Liver (tissue), 9 donors: ENCODE results near the gene ZNF20. TPM values are rescaled to one million over a fixed set of nuclear protein-coding genes. Genes with fewer than 3 reads are reported as not detected.
A peak's percentile ranks its signal among the peaks of the same experiment; 100 is the strongest.

Experiments used
- DNase-seq: peaks from one replicate; pipeline ENCODE4 v3.0.0-alpha.2; 2017; ENCODE audit warnings: low spot score
- H3K27ac ChIP-seq, 2 donors: one replicate each; pipeline ENCODE4 v1.7.0; 2013; ENCODE audit warnings: inconsistent platforms in 2 of 2, low read length in 2 of 2, control low read depth in 1 of 2, low read depth in 1 of 2, mild to moderate bottlenecking in 1 of 2
- H3K27me3 ChIP-seq, 4 donors: one replicate each; pipeline versions ENCODE4 v1.6.1 to v1.7.0; 2013; ENCODE audit warnings: low read length in 3 of 4, inconsistent platforms in 1 of 4, mild to moderate bottlenecking in 1 of 4, moderate library complexity in 1 of 4; ENCODE audit not compliant: control insufficient read depth in 4 of 4, insufficient read depth in 4 of 4
- H3K36me3 ChIP-seq, 4 donors: one replicate each; pipeline versions ENCODE4 v1.6.1 to v1.7.0; 2013; ENCODE audit warnings: low read length in 3 of 4, mild to moderate bottlenecking in 3 of 4, low read depth in 1 of 4, moderate library complexity in 1 of 4; ENCODE audit not compliant: control insufficient read depth in 4 of 4, insufficient read depth in 3 of 4
- H3K4me1 ChIP-seq, 4 donors: one replicate each; pipeline versions ENCODE4 v1.6.1 to v1.7.0; 2013; ENCODE audit warnings: low read length in 3 of 4, mild to moderate bottlenecking in 3 of 4, moderate library complexity in 1 of 4; ENCODE audit not compliant: control insufficient read depth in 4 of 4, insufficient read depth in 4 of 4
- H3K4me3 ChIP-seq, 3 donors: one replicate each; pipeline versions ENCODE4 v1.6.1 to v1.7.0; 2013; ENCODE audit warnings: low read length in 3 of 3, control low read depth in 1 of 3, low read depth in 1 of 3, mild to moderate bottlenecking in 1 of 3
- H3K9ac ChIP-seq, 2 donors: one replicate each; pipeline ENCODE4 v1.7.0; 2013; ENCODE audit warnings: low read length in 2 of 2, mild to moderate bottlenecking in 2 of 2, moderate library complexity in 2 of 2, control low read depth in 1 of 2, low read depth in 1 of 2
- H3K9me3 ChIP-seq, 4 donors: one replicate each; pipeline versions ENCODE4 v1.6.1 to v1.7.0; 2013; ENCODE audit warnings: low read length in 3 of 4; ENCODE audit not compliant: control insufficient read depth in 4 of 4
- EGR1 ChIP-seq, 2 donors: IDR thresholded peaks; 2 replicates each; pipeline ENCODE4 v1.6.1; 2016 to 2018; ENCODE audit warnings: antibody characterized with exemption in 2 of 2, low read depth in 2 of 2
- FOXA2 ChIP-seq: IDR thresholded peaks from 2 replicates; pipeline ENCODE4 v1.6.1; 2016; ENCODE audit warnings: antibody characterized with exemption
- GABPA ChIP-seq, 2 donors: IDR thresholded peaks in 1 of 2; conservative IDR thresholded peaks in 1 of 2; 2 replicates each; pipeline ENCODE4 v1.6.1; 2016; ENCODE audit warnings: antibody characterized with exemption in 2 of 2, mild to moderate bottlenecking in 1 of 2, moderate library complexity in 1 of 2
- HNF4A ChIP-seq, 2 donors: conservative IDR thresholded peaks; 2 replicates each; pipeline ENCODE4 v1.6.1; 2016; ENCODE audit warnings: antibody characterized with exemption in 2 of 2, mild to moderate bottlenecking in 2 of 2
- NR2F2 ChIP-seq: IDR thresholded peaks from 2 replicates; pipeline ENCODE4 v1.6.1; 2016; ENCODE audit warnings: antibody characterized with exemption
- RAD21 ChIP-seq, 2 donors: IDR thresholded peaks; 2 replicates each; pipeline ENCODE4 v1.6.1; 2016; ENCODE audit warnings: antibody characterized with exemption in 2 of 2, mild to moderate bottlenecking in 2 of 2
- RXRA ChIP-seq, 2 donors: IDR thresholded peaks; 2 replicates each; pipeline ENCODE4 v1.6.1; 2017 to 2018; ENCODE audit warnings: antibody characterized with exemption in 2 of 2, mild to moderate bottlenecking in 1 of 2
- SP1 ChIP-seq: IDR thresholded peaks from 2 replicates; pipeline ENCODE4 v1.6.1; 2018; ENCODE audit warnings: antibody characterized with exemption, mild to moderate bottlenecking
- TAF1 ChIP-seq: conservative IDR thresholded peaks from 2 replicates; pipeline ENCODE4 v1.6.1; 2016; ENCODE audit warnings: antibody characterized with exemption, mild to moderate bottlenecking
- WGBS: extraction: QIAGEN DNeasy Blood & Tissue Kit; methylation state at CpG from one replicate; pipeline ENCODE4 v1.1.7; 2013; 5-methylcytosine and 5-hydroxymethylcytosine counted together
- polyA plus RNA-seq, 2 donors: library from polyadenylated mRNA; stranded (reverse) in 1 of 2; unstranded in 1 of 2; fragments of 200-250 nt in 1 of 2; fragments of >200 nt in 1 of 2; fragmentation: Nextera tagmentation in 1 of 2; extraction: Ambion mirVana in 1 of 2; gene quantifications; one replicate each; pipeline versions ENCODE4 v1.2.1 to v1.2.3, GENCODE V29; 2013 to 2015
- total RNA-seq, 2 donors: library from RNA; depleted of rRNA; stranded (reverse); fragments of >200 nt; gene quantifications; one replicate each; pipeline ENCODE4 v1.2.3, GENCODE V29; 2014
- TF ChIP-seq, protein P1 (sequence below): IDR thresholded peaks from 2 replicates; pipeline ENCODE4 v1.6.1; 2016; ENCODE audit warnings: antibody characterized with exemption
- TF ChIP-seq, protein P2 (sequence below): fragments of 150-350 bp; IDR thresholded peaks from 2 replicates; pipeline ENCODE4 v1.5.1; 2017; ENCODE audit warnings: improper control_type of control experiment, low read depth, low read length; ENCODE audit not compliant: missing input control
- donor health status: healthy.
- donor health status: healthy.
- donor health status: healthy.
- donor health status: healthy.
- donor health status: healthy.

ZNF20 gene
- total and polyA plus RNA-seq, 4 donors, result 0.13 to 1.8 (median 1.1) TPM

DNA sequence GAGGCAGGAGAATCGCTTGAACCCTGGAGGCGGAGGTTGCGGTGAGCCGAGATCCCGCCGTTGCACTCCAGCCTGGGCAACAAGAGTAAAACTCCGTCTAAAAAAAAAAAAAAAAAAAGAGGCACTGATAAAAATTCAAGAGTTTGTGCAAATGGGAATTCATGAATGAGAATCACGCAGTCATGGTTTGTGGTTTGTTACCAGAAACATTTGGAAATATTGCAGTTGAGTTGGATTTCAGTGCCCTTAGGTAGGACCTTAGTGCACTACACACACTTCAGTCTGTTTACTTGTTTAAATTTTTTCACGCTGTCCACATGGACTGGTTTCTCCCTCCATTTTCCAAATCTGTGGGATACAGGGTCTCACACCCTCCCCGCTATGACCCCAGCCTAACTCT, 47.2 kb downstream of the ZNF20 start:
- H3K36me3 ChIP-seq, result peaks cover 0 to 5% (median 0%) of the 10 kb centered on the region in 4 donors
- H3K27me3 ChIP-seq, result no peaks in the 10 kb centered on the region
- no peak for TF ChIP-seq NR2F2
- TF ChIP-seq TAF1, result no peak
- TF ChIP-seq, protein P1, sequence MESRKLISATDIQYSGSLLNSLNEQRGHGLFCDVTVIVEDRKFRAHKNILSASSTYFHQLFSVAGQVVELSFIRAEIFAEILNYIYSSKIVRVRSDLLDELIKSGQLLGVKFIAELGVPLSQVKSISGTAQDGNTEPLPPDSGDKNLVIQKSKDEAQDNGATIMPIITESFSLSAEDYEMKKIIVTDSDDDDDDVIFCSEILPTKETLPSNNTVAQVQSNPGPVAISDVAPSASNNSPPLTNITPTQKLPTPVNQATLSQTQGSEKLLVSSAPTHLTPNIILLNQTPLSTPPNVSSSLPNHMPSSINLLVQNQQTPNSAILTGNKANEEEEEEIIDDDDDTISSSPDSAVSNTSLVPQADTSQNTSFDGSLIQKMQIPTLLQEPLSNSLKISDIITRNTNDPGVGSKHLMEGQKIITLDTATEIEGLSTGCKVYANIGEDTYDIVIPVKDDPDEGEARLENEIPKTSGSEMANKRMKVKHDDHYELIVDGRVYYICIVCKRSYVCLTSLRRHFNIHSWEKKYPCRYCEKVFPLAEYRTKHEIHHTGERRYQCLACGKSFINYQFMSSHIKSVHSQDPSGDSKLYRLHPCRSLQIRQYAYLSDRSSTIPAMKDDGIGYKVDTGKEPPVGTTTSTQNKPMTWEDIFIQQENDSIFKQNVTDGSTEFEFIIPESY, result no peak
- no peak for TF ChIP-seq RAD21 (IDR thresholded peaks at IDR 0.05)
- 34% methylated on average over 10 of the region's 10 CpGs for WGBS
- H3K4me1 ChIP-seq, result no peaks in the 10 kb centered on the region
- no peak overlapping the region for H3K9ac ChIP-seq
- H3K4me3 ChIP-seq, result peak overlapping the region in 1 of 3 donors; percentile 61
- no peak overlapping the region for H3K27ac ChIP-seq
- no peak for DNase-seq
- H3K9me3 ChIP-seq, result peaks cover 2 to 11% (median 5%) of the 10 kb centered on the region in 4 donors

DNA sequence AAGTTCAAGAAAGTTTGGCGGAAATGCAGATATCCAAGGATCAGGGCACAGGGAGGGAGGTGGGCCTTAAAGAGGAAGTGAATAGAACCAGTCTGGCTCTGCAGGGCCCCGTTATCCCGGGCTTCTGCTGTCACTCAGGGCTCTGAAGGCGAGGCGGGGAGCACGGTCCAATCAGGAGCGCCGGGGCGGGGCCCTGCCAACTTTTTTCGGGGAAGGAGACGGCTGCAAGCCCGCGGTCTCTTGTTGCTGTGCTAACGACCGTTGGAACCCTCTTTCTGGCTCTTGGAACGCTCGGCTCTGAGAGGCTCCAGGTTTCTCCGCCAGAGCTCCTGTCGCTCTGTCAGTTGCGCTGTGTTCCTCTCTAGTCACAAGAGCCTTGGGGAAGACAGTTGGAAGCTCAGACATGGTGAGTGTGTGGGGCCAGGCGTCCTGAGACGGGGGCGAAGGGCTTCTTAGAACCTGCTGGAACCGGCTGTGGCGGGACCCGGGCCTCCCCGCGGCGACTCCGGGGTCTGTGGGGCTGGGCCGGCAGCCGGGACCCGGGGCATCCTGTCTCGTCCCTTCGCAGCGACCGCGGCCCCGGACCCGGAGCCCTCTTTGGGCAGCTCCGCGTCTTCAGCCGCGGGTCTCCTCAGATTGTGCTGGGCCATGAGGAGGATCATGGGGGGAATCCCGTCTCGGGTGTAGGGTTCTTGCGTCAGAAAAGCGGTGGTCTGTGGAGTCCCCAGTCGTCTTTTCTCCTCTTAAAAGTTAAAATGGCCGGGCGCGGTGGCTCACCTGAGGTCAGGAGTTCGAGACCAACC, 47.9 kb downstream of the ZNF20 start:
- peak; percentile 89 for DNase-seq
- Histone ChIP-seq H3K27me3 (no peaks in the 10 kb centered on the region), H3K4me3 (peak overlapping the region; percentile 56 to 75 (median 61)), H3K27ac (peak overlapping the region; percentile 25 to 65), H3K9me3 (peaks cover 6 to 13% (median 8%) of the 10 kb centered on the region in 4 donors), H3K9ac (no peak overlapping the region), H3K36me3 (peaks cover 0 to 5% (median 0%) of the 10 kb centered on the region in 4 donors), H3K4me1 (no peaks in the 10 kb centered on the region)
- TF ChIP-seq EGR1 (IDR thresholded peaks at IDR 0.05; ENCODE audit: low read depth in 2 of 2) (no peak), FOXA2 (no peak), RXRA (IDR thresholded peaks at IDR 0.05) (no peak), SP1 (no peak)
- TF ChIP-seq, protein P1, result no peak
- WGBS, result 6% methylated on average over 53 of the region's 53 CpGs

DNA sequence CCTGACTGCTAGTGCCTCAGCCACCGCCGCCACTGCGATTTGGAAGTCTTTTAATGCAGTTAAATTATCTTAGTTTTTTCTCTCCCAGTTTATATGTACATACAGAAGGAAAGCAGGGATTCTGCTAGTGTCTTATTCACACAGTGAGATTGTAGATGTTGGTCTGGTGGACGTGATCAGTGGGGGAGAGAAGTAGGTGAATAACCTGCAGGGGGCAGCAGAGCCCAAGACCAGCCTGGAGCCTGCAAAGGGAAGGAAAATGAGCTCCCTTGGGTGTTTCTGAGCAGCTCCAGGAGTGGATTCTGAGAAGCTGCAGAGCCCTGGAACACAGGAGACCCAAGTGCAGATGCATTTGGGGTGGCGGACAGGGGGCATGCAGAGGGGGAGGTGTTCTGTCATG, 49.3 kb downstream of the ZNF20 start:
- DNase-seq, result peak; percentile 80
- peaks cover 0 to 5% (median 0%) of the 10 kb centered on the region in 4 donors for H3K36me3 ChIP-seq
- 56% methylated on average over 5 of the region's 5 CpGs for WGBS

More for the DNA sequence above, 49.3 kb downstream of the ZNF20 start:
- H3K4me1 ChIP-seq, result no peaks in the 10 kb centered on the region
- no peak overlapping the region for H3K27ac ChIP-seq
- TF ChIP-seq EGR1 (IDR thresholded peaks at IDR 0.05; ENCODE audit: low read depth in 2 of 2), result no peak
- TF ChIP-seq, protein P1, result no peak
- peak; percentile 54 to 65 for TF ChIP-seq RAD21 (IDR thresholded peaks at IDR 0.05)
- TF ChIP-seq, protein P2, sequence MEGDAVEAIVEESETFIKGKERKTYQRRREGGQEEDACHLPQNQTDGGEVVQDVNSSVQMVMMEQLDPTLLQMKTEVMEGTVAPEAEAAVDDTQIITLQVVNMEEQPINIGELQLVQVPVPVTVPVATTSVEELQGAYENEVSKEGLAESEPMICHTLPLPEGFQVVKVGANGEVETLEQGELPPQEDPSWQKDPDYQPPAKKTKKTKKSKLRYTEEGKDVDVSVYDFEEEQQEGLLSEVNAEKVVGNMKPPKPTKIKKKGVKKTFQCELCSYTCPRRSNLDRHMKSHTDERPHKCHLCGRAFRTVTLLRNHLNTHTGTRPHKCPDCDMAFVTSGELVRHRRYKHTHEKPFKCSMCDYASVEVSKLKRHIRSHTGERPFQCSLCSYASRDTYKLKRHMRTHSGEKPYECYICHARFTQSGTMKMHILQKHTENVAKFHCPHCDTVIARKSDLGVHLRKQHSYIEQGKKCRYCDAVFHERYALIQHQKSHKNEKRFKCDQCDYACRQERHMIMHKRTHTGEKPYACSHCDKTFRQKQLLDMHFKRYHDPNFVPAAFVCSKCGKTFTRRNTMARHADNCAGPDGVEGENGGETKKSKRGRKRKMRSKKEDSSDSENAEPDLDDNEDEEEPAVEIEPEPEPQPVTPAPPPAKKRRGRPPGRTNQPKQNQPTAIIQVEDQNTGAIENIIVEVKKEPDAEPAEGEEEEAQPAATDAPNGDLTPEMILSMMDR, result peak; percentile 40
- TF ChIP-seq HNF4A (conservative IDR thresholded peaks at IDR 0.05), result no peak
- no peak for TF ChIP-seq GABPA (IDR thresholded peaks at IDR 0.05 in 1 of 2, conservative IDR thresholded peaks at IDR 0.05 in 1 of 2)
- H3K9me3 ChIP-seq, result peaks cover 6 to 16% (median 11%) of the 10 kb centered on the region in 4 donors
- no peak overlapping the region for H3K9ac ChIP-seq
- no peak overlapping the region for H3K4me3 ChIP-seq
- H3K27me3 ChIP-seq, result no peaks in the 10 kb centered on the region
